GM06990 (cell line): ENCODE data around the gene B4GALNT4.
"Not testable (repeated sequence)": the region's sequence is repeated elsewhere in the genome, so short reads cannot be mapped to it uniquely, and the experiment has no call there.

ENCODE experiments used
- DNase-seq: peaks from one replicate; pipeline ENCODE4 v3.0.0-alpha.2; 2011; ENCODE audit not compliant: insufficient read length; ENCODE audit errors: extremely low read depth
- H3K27me3 ChIP-seq: replicated peaks from 2 replicates; pipeline ENCODE4 v1.6.0; 2011; ENCODE audit warnings: low read length; ENCODE audit not compliant: control insufficient read depth, insufficient read depth
- H3K36me3 ChIP-seq: 2 replicates; pipeline ENCODE4 v1.5.1; 2011; ENCODE audit warnings: low read length; ENCODE audit not compliant: control insufficient read depth, insufficient read depth
- H3K4me3 ChIP-seq: replicated peaks from 2 replicates; pipeline ENCODE4 v1.5.1; 2011; ENCODE audit warnings: low read depth, mild to moderate bottlenecking, control low read depth, low read length
- TF ChIP-seq, protein P1 (sequence below): IDR thresholded peaks from 2 replicates; pipeline ENCODE4 v1.5.1; 2011; ENCODE audit warnings: low read length, control low read depth, mild to moderate bottlenecking, inconsistent platforms; ENCODE audit not compliant: insufficient read depth, poor library complexity, severe bottlenecking

B4GALNT4 gene, protein sequence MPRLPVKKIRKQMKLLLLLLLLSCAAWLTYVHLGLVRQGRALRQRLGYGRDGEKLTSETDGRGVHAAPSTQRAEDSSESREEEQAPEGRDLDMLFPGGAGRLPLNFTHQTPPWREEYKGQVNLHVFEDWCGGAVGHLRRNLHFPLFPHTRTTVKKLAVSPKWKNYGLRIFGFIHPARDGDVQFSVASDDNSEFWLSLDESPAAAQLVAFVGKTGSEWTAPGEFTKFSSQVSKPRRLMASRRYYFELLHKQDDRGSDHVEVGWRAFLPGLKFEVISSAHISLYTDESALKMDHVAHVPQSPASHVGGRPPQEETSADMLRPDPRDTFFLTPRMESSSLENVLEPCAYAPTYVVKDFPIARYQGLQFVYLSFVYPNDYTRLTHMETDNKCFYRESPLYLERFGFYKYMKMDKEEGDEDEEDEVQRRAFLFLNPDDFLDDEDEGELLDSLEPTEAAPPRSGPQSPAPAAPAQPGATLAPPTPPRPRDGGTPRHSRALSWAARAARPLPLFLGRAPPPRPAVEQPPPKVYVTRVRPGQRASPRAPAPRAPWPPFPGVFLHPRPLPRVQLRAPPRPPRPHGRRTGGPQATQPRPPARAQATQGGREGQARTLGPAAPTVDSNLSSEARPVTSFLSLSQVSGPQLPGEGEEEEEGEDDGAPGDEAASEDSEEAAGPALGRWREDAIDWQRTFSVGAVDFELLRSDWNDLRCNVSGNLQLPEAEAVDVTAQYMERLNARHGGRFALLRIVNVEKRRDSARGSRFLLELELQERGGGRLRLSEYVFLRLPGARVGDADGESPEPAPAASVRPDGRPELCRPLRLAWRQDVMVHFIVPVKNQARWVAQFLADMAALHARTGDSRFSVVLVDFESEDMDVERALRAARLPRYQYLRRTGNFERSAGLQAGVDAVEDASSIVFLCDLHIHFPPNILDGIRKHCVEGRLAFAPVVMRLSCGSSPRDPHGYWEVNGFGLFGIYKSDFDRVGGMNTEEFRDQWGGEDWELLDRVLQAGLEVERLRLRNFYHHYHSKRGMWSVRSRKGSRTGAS

DNA sequence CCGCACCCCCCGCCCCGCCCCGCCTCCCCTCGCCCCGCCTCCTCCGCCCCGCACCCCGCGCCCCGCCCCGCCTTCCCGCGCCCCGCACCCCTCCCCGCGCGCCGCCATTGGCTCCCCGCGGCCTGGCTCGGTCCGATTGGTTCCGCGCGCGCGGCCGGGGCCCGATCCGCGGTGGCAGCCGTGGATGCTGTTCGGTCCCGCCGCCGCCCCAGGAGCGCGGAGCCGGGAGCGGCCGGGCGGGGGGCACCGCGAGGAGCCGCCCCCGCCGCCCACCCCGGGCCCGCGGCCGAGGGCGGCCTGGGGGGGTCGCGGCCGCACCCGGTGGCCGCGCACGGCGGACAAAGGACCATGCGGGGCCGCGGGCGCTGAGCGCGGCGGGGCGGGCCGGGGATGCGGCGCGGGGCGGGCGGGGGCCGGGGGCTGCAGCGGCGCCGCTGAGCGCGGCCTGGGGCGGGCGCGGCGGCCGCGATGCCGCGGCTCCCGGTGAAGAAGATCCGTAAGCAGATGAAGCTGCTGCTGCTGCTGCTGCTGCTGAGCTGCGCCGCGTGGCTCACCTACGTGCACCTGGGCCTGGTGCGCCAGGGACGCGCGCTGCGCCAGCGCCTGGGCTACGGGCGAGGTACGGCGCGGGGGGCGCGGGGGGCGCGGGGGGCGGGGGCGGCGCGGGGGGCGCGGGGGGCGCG lies at the start of gene B4GALNT4:
B4GALNT4 (plus strand) TSS at position 164 of the 683 bp plus-strand sequence; CDS start at position 469, 305 bp downstream.
- TF ChIP-seq, protein P1, sequence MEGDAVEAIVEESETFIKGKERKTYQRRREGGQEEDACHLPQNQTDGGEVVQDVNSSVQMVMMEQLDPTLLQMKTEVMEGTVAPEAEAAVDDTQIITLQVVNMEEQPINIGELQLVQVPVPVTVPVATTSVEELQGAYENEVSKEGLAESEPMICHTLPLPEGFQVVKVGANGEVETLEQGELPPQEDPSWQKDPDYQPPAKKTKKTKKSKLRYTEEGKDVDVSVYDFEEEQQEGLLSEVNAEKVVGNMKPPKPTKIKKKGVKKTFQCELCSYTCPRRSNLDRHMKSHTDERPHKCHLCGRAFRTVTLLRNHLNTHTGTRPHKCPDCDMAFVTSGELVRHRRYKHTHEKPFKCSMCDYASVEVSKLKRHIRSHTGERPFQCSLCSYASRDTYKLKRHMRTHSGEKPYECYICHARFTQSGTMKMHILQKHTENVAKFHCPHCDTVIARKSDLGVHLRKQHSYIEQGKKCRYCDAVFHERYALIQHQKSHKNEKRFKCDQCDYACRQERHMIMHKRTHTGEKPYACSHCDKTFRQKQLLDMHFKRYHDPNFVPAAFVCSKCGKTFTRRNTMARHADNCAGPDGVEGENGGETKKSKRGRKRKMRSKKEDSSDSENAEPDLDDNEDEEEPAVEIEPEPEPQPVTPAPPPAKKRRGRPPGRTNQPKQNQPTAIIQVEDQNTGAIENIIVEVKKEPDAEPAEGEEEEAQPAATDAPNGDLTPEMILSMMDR = no peak
- H3K27me3 ChIP-seq = no peaks in the 10 kb centered on the region; the same call in none of the 2 replicates
- H3K4me3 ChIP-seq = no peak within 1 kb of the TSS
- DNase-seq = no peak
- no peaks in the 10 kb centered on the region for H3K36me3 ChIP-seq

DNA sequence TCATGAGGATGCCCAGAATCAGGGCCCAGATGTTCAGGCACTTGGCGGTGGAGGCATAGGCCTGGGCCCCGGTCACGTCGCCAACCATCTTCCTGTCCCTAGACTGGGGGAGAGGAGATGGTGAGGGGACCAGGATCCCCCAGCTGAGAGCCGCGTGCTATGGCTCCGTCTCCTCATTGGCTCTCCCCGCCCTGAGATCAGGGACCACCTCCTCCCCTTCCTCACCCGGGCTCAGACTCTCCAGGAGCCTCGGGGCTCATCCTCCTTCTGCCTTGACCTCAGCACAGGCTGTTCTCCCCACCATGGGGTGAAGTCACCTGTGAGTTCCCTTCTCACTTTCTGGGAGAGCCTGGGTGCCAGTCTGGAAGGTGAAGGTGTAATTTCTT lies 49.4 kb upstream of the B4GALNT4 start:
- DNase-seq, H3K27me3 ChIP-seq, H3K36me3 ChIP-seq, H3K4me3 ChIP-seq: not testable (repeated sequence)

DNA sequence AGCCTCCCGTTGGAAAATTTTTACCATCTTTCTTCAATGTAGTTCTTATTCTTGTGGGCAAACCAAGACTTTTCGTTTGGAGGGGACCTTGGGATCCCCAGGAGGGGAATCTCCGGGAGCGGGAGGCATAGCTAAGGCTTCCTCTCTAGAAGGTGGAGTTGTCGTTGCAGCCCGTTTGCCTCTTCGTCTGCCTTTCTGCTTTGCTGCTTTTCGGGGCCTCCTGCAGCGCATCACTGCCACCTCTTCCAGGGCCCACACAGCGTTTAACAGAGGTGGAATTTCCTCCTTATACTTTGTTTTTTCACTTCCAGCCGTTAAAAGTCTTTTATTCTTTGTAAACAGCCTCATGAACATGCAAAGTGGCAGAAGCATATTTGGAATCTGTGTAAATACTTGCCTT lies 45.1 kb upstream of the B4GALNT4 start:
- no peak for DNase-seq
- Histone ChIP-seq H3K36me3 (no peaks in the 10 kb centered on the region), H3K4me3 (no peak overlapping the region), H3K27me3 (no peaks in the 10 kb centered on the region)
- TF ChIP-seq, protein P1 = no peak

DNA sequence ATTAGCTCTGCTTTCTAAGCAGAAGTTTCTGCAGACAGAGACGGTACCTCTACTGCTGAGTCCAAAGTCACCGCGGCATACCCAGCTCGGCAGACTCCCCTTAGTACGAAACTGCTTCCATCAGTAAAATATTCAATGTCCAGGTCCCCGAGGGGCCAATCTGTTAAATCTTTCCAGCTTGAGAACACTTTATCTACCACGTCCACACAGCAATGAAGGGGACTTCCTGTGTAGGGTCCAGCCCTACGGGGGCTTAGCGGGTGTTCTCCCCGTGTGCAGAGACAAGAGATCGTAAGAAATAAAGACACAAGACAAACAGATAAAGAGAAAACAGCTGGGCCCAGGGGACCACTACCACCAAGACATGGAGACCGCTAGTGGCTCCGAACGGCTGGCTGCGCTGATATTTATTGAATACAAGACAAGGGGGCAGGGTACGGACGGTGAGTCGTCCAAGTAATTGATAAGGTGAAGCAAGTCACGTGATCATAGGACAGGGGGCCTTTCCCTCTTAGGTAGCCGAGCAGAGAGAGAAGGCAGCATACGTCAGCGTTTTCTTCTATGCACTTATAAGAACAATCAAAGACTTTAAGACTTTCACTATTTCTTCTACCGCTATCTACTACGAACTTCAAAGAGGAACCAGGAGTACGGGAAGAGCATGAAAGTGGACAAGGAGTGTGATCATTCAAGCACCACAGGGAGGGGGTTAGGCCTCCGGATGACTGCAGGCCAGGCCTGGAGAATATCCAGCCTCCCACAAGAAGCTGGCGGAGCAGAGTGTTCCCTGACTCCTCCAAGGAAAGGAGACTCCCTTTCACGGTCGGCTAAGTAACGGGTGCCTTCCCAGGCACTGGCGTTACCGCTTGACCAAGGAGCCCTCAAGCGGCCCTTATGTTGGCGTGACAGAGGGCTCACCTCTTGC lies 44.4 kb upstream of the B4GALNT4 start:
- not testable (repeated sequence) for H3K36me3 ChIP-seq, DNase-seq, H3K27me3 ChIP-seq, H3K4me3 ChIP-seq

DNA sequence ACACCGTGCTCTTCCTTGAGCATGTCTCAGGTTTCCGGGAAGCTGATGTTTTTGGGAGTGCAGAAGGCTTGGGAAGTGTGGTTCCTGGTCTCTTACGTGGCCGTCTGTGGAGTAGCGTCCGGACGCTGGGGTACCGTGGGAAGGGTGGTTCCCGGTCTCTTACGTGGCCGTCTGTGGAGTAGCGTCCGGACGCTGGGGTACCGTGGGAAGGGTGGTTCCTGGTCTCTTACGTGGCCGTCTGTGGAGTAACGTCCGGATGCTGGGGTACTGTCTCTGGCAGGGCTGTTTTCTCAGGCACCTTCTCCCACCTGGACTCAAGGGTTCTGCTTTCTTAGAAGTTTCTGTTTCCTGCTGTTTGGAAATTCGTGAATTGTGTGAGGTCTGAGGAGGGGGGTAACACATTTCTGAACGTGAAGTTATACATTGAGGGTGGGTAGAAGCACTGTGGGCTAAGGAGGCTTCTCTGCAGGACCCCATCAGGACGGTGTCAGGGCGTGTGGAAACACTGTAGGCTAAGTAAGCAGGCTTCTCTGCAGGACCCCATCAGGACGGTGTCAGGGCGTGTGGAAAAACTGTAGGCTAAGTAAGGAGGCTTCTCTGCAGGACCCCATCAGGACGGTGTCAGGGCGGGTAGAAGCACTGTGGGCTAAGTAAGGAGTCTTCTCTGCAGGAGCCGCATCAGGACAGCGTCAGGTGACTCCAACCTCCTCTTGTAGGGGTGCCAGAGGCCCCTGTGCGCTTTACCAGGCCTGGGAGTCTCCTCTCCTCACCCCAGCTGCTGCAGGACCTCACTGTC lies 43.3 kb upstream of the B4GALNT4 start:
- H3K4me3 ChIP-seq = no peak overlapping the region
- no peaks in the 10 kb centered on the region for H3K36me3 ChIP-seq
- DNase-seq = no peak
- TF ChIP-seq, protein P1 = no peak
- no peaks in the 10 kb centered on the region for H3K27me3 ChIP-seq
